ENCODE results near the gene TBC1D16.
"Not testable (repeated sequence)": the region's sequence is repeated elsewhere in the genome, so short reads cannot be mapped to it uniquely, and the experiment has no call there.

TBC1D16 gene

DNA sequence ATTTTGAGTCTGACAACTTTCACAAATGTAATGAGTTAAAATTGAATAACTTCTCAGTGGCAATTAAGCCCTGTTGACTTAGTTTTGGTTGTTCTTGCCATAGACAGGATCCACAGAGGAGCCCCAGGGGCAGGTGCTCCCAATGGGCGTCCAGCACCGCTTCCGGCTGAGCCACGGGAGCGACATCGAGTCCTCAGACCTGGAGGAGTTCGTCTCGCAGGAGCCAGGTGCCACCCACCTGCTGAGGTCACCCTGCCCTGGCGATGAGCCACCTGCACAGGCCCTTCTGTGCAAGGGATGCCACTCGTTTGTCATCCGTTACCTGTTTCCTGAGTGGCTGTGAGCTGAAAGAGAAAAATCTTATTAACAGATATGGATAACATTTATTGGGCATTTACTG is 11.5 kb upstream of the TBC1D16 start:
- no peaks in the 10 kb centered on the region for H4K20me1 ChIP-seq (ENCODE audit: insufficient read depth, low read length)
- H3K9me3 ChIP-seq (ENCODE audit: insufficient read depth, low read length, severe bottlenecking) = no peaks in the 10 kb centered on the region
- no peaks in the 10 kb centered on the region for H3K4me1 ChIP-seq (ENCODE audit: insufficient read depth, low read length)
- no peak overlapping the region for H3K27ac ChIP-seq (ENCODE audit: low read length)
- H3K4me2 ChIP-seq (ENCODE audit: insufficient read depth, low read length) = no peak overlapping the region
- DNase-seq (no peak), ATAC-seq (ENCODE audit: insufficient read depth, low read depth) (no peak)
- H3K79me2 ChIP-seq (ENCODE audit: insufficient read depth, low read length) = no peaks in the 10 kb centered on the region
- no peak overlapping the region for H2AFZ ChIP-seq (ENCODE audit: low read depth, low read length)
- H3K36me3 ChIP-seq (ENCODE audit: insufficient read depth, low read length) = no peaks in the 10 kb centered on the region
- no peak overlapping the region for H3K9ac ChIP-seq (ENCODE audit: low read depth, low read length)
- no peaks in the 10 kb centered on the region for H3K27me3 ChIP-seq (ENCODE audit: insufficient read depth, low read length, poor library complexity)
- no peak overlapping the region for H3K4me3 ChIP-seq (ENCODE audit: low read depth in 1 of 2, low read length in 2 of 2)
- no peak for TF ChIP-seq EZH2 (IDR thresholded peaks at IDR 0.05; ENCODE audit: borderline replicate concordance, low read depth, low read length, severe bottlenecking)
- TF ChIP-seq, protein P1, sequence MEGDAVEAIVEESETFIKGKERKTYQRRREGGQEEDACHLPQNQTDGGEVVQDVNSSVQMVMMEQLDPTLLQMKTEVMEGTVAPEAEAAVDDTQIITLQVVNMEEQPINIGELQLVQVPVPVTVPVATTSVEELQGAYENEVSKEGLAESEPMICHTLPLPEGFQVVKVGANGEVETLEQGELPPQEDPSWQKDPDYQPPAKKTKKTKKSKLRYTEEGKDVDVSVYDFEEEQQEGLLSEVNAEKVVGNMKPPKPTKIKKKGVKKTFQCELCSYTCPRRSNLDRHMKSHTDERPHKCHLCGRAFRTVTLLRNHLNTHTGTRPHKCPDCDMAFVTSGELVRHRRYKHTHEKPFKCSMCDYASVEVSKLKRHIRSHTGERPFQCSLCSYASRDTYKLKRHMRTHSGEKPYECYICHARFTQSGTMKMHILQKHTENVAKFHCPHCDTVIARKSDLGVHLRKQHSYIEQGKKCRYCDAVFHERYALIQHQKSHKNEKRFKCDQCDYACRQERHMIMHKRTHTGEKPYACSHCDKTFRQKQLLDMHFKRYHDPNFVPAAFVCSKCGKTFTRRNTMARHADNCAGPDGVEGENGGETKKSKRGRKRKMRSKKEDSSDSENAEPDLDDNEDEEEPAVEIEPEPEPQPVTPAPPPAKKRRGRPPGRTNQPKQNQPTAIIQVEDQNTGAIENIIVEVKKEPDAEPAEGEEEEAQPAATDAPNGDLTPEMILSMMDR (IDR thresholded peaks at IDR 0.05; ENCODE audit: borderline replicate concordance, extremely low read depth, low read length, poor library complexity, severe bottlenecking) = no peak

DNA sequence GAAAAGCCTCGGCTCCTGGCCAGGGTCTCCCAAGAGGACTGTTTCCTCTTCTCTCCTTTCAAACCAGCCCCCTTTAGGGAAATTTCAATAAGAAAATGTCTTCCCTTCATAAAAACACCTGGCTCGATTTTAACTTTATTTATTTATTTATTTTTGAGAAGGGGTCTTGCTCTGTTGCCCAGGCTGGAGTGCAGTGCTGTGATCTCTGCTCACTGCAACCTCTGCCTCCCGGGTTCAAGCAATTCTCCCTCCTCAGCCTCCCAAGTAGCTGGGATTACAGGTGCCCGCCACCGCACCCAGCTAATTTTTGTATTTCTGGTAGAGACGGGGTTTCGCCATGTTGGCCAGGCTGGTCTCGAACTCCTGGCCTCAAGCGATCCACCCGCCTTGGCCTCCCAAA is 11.0 kb upstream of the TBC1D16 start:
- H3K9ac ChIP-seq (ENCODE audit: low read depth, low read length); H3K36me3 ChIP-seq (ENCODE audit: insufficient read depth, low read length); ATAC-seq (ENCODE audit: insufficient read depth, low read depth); H3K4me2 ChIP-seq (ENCODE audit: insufficient read depth, low read length); H3K4me1 ChIP-seq (ENCODE audit: insufficient read depth, low read length); H3K79me2 ChIP-seq (ENCODE audit: insufficient read depth, low read length); H2AFZ ChIP-seq (ENCODE audit: low read depth, low read length); H4K20me1 ChIP-seq (ENCODE audit: insufficient read depth, low read length); DNase-seq; H3K9me3 ChIP-seq (ENCODE audit: insufficient read depth, low read length, severe bottlenecking); H3K27ac ChIP-seq (ENCODE audit: low read length); H3K27me3 ChIP-seq (ENCODE audit: insufficient read depth, low read length, poor library complexity); H3K4me3 ChIP-seq (ENCODE audit: low read depth in 1 of 2, low read length in 2 of 2): not testable (repeated sequence)

- TF ChIP-seq EZH2 (IDR thresholded peaks at IDR 0.05; ENCODE audit: borderline replicate concordance, low read depth, low read length, severe bottlenecking) = no peak
- TF ChIP-seq, protein P1 (IDR thresholded peaks at IDR 0.05; ENCODE audit: borderline replicate concordance, extremely low read depth, low read length, poor library complexity, severe bottlenecking) = no peak
- no peak overlapping the region for H2AFZ ChIP-seq (ENCODE audit: low read depth, low read length)
- DNase-seq = no peak
These were observed 10.0 kb upstream of the TBC1D16 start for GRCh38 chr17:80045703-80046102.

DNA sequence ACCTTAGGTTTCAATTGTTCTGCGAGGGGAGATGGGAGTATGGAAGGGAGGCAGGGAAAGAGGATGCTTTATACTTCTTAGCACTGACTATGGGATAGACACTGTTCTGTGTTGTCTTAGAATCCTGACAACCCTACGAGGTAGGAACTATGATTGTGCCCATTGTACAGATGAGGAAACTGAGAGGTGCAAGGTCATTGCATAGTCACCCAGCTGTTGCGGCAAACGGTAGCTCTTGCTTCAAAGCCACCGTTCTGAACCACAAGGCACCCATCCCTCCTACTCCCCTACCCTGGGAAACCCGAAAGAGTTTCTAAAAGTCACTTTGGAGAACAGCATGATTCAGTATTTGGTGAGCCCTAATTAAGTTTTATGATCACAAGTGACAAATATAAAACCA is 8.3 kb upstream of the TBC1D16 start:
- H3K9ac ChIP-seq (ENCODE audit: low read depth, low read length) = no peak overlapping the region
- H3K36me3 ChIP-seq (ENCODE audit: insufficient read depth, low read length) = no peaks in the 10 kb centered on the region
- H3K4me2 ChIP-seq (ENCODE audit: insufficient read depth, low read length) = no peak overlapping the region
- TF ChIP-seq, protein P1 (IDR thresholded peaks at IDR 0.05; ENCODE audit: borderline replicate concordance, extremely low read depth, low read length, poor library complexity, severe bottlenecking) = no peak
- H3K9me3 ChIP-seq (ENCODE audit: insufficient read depth, low read length, severe bottlenecking) = no peaks in the 10 kb centered on the region
- DNase-seq (no peak), ATAC-seq (ENCODE audit: insufficient read depth, low read depth) (no peak)
- no peaks in the 10 kb centered on the region for H3K79me2 ChIP-seq (ENCODE audit: insufficient read depth, low read length)
- no peaks in the 10 kb centered on the region for H3K27me3 ChIP-seq (ENCODE audit: insufficient read depth, low read length, poor library complexity)
- H3K4me3 ChIP-seq (ENCODE audit: low read depth in 1 of 2, low read length in 2 of 2) = no peak overlapping the region
- H3K27ac ChIP-seq (ENCODE audit: low read length) = no peak overlapping the region
- H2AFZ ChIP-seq (ENCODE audit: low read depth, low read length) = no peak overlapping the region
- H4K20me1 ChIP-seq (ENCODE audit: insufficient read depth, low read length) = no peaks in the 10 kb centered on the region
- H3K4me1 ChIP-seq (ENCODE audit: insufficient read depth, low read length) = no peaks in the 10 kb centered on the region

More at GRCh38 chr17:80045703-80046102, 10.0 kb upstream of the TBC1D16 start:
- Histone ChIP-seq H3K4me2 (ENCODE audit: insufficient read depth, low read length) (no peak overlapping the region), H3K36me3 (ENCODE audit: insufficient read depth, low read length) (no peaks in the 10 kb centered on the region), H3K27ac (ENCODE audit: low read length) (no peak overlapping the region), H4K20me1 (ENCODE audit: insufficient read depth, low read length) (no peaks in the 10 kb centered on the region), H3K27me3 (ENCODE audit: insufficient read depth, low read length, poor library complexity) (no peaks in the 10 kb centered on the region), H3K4me1 (ENCODE audit: insufficient read depth, low read length) (no peaks in the 10 kb centered on the region), H3K79me2 (ENCODE audit: insufficient read depth, low read length) (no peaks in the 10 kb centered on the region), H3K9me3 (ENCODE audit: insufficient read depth, low read length, severe bottlenecking) (no peaks in the 10 kb centered on the region), H3K4me3 (ENCODE audit: low read depth in 1 of 2, low read length in 2 of 2) (no peak overlapping the region), H3K9ac (ENCODE audit: low read depth, low read length) (no peak overlapping the region)
- no peak for ATAC-seq (ENCODE audit: insufficient read depth, low read depth)
